Spleen (tissue), 11 donors: ENCODE results near the gene FYN. TPM values are rescaled to one million over a fixed set of nuclear protein-coding genes. Genes with fewer than 3 reads are reported as not detected.

Experiments
- DNase-seq: peaks from one replicate; pipeline ENCODE4 v3.0.0-alpha.2; 2020
- H3K27ac ChIP-seq, 8 donors: fragments of 200-600 bp; sonication (generic) in 7 of 8; 1 replicate in 4 of 8; 2 replicates in 4 of 8; pipeline versions ENCODE4 v1.5.0 to v1.8.0; 2016 to 2021; ENCODE audit warnings: inconsistent platforms in 4 of 8, mild to moderate bottlenecking in 4 of 8, moderate library complexity in 1 of 8
- H3K27me3 ChIP-seq, 7 donors: fragments of 200-600 bp; sonication (generic) in 6 of 7; replicated peaks in 1 of 7; 1 replicate in 4 of 7; 2 replicates in 3 of 7; pipeline versions ENCODE4 v1.5.0 to v1.8.0; 2016 to 2021; ENCODE audit warnings: inconsistent platforms in 3 of 7, mild to moderate bottlenecking in 1 of 7
- H3K36me3 ChIP-seq, 6 donors: fragments of 200-600 bp; sonication (generic) in 5 of 6; 1 replicate in 4 of 6; 2 replicates in 2 of 6; pipeline versions ENCODE4 v1.5.0 to v1.8.0; 2016 to 2021; ENCODE audit warnings: inconsistent platforms in 2 of 6
- H3K4me1 ChIP-seq, 6 donors: fragments of 200-600 bp; sonication (generic) in 5 of 6; 1 replicate in 3 of 6; 2 replicates in 3 of 6; pipeline versions ENCODE4 v1.5.0 to v1.8.0; 2016 to 2021; ENCODE audit warnings: inconsistent platforms in 3 of 6
- H3K4me3 ChIP-seq, 8 donors: fragments of 200-600 bp; sonication (generic) in 7 of 8; 1 replicate in 4 of 8; 2 replicates in 4 of 8; pipeline versions ENCODE4 v1.5.0 to v1.8.0; 2016 to 2021; ENCODE audit warnings: inconsistent platforms in 4 of 8, mild to moderate bottlenecking in 4 of 8, moderate library complexity in 2 of 8
- H3K9me3 ChIP-seq, 8 donors: fragments of 200-600 bp; sonication (generic) in 7 of 8; 1 replicate in 4 of 8; 2 replicates in 4 of 8; pipeline versions ENCODE4 v1.5.0 to v1.8.0; 2016 to 2021; ENCODE audit warnings: inconsistent platforms in 4 of 8
- POLR2A ChIP-seq, 3 donors: fragments of 450-650 bp; IDR thresholded peaks; one replicate each; pipeline ENCODE4 v1.5.1; 2017; ENCODE audit warnings: antibody characterized with exemption in 3 of 3, mild to moderate bottlenecking in 1 of 3
- POLR2AphosphoS5 ChIP-seq, 3 donors: sonication (generic); formaldehyde crosslinking; IDR thresholded peaks; one replicate each; pipeline ENCODE4 v1.5.1; 2017; ENCODE audit warnings: antibody characterized with exemption in 3 of 3
- WGBS, 5 donors: extraction: QIAGEN DNeasy Blood & Tissue Kit in 3 of 5; methylation state at CpG; one replicate each; pipeline versions ENCODE4 v1.1.5 to v1.1.7; 2013 to 2018; 5-methylcytosine and 5-hydroxymethylcytosine counted together
- intact Hi-C: fragments of 100-400 bp; cut with DNase I; formaldehyde crosslinking; loops from one replicate; pipeline ENCODE4 v1.15.0; 2023; ENCODE audit warnings: low total_unique reads
- polyA plus RNA-seq, 3 donors: library from polyadenylated mRNA; stranded (reverse); fragments of 200-250 nt; gene quantifications; one replicate each; pipeline ENCODE4 v1.2.1, GENCODE V29; 2013
- total RNA-seq, 7 donors: library from RNA; depleted of rRNA in 3 of 7; stranded (reverse); fragments of >200 nt in 3 of 7; fragmentation: NEBNext Ultra II Directional in 4 of 7; extraction: Animal tissue kit (Norgen Biotek cat#: 25700) in 4 of 7; gene quantifications; one replicate each; pipeline versions ENCODE4 v1.1.0 to v1.2.1, GENCODE V29; 2016 to 2021
- TF ChIP-seq, protein P1 (sequence below), 11 experiments: fragments of 200-600 bp in 7 of 11; fragments of 450-650 bp in 4 of 11; sonication (generic) in 4 of 11; IDR thresholded peaks in 8 of 11; conservative IDR thresholded peaks in 3 of 11; 1 replicate in 7 of 11; 2 replicates in 4 of 11; pipeline versions ENCODE4 v1.4.0 to v1.8.0; 2016 to 2021; ENCODE audit warnings: antibody characterized with exemption in 11 of 11, inconsistent platforms in 4 of 11, mild to moderate bottlenecking in 1 of 11
- donor health status: healthy with polysubstance abuse.
- donor health status: DM: no; HTN: no; CAD: no; lungs with moderate emphysema.
- donor health status: DM: no; HTN: no; CAD: no.
- donor health status: Bipolar disorder and iron deficiency.
- donor health status: healthy.
- donor health status: DM: no; HTN: no; CAD: no.
- donor health status: DM: yes; HTN: yes; CAD: no.

Gene FYN
- total and polyA plus RNA-seq, 10 donors, result 56.6 to 409 (median 205) TPM

DNA sequence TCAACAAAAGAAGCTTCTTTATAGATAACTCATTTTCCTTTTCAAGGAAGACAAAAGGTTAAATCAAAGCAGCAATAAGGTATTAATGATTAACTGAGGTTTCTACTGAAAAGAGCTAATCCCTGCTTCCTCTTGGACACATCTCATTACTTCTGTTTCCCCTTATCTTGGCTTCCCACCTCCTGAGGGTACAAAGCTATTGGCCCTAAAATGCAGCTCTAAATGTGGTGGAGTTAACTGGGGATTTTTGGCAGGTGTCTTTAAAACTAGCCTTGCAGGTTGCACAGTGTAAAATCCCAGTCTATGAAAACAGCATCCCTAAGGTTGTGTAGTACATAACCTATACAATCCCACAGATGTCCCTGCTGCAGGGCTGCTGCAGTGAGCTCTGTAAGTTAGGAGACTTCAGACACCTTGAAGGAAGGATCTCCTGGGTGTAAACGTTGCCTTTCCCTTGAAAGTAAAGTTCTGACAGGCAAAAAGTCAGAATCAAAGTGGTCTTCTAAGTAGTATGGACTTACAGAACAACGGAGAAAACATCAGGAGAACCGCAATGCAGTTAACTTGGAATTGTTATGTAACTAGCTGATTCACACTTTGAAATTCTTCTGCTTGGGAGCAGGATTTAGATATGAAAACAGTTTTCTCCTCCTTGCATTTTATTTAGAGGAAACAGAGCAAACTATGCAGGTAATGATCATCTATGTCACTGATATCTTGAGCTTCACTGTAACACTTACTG, 195.8 kb downstream of the FYN start:
- H3K4me3 ChIP-seq, result no peak overlapping the region
- no peaks in the 10 kb centered on the region for H3K27me3 ChIP-seq
- no peak for DNase-seq
- no peak for TF ChIP-seq POLR2AphosphoS5 (IDR thresholded peaks at IDR 0.05)
- no peak for TF ChIP-seq POLR2A (IDR thresholded peaks at IDR 0.05)
- TF ChIP-seq, protein P1, sequence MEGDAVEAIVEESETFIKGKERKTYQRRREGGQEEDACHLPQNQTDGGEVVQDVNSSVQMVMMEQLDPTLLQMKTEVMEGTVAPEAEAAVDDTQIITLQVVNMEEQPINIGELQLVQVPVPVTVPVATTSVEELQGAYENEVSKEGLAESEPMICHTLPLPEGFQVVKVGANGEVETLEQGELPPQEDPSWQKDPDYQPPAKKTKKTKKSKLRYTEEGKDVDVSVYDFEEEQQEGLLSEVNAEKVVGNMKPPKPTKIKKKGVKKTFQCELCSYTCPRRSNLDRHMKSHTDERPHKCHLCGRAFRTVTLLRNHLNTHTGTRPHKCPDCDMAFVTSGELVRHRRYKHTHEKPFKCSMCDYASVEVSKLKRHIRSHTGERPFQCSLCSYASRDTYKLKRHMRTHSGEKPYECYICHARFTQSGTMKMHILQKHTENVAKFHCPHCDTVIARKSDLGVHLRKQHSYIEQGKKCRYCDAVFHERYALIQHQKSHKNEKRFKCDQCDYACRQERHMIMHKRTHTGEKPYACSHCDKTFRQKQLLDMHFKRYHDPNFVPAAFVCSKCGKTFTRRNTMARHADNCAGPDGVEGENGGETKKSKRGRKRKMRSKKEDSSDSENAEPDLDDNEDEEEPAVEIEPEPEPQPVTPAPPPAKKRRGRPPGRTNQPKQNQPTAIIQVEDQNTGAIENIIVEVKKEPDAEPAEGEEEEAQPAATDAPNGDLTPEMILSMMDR (IDR thresholded peaks at IDR 0.05 in 8 of 11, conservative IDR thresholded peaks at IDR 0.05 in 3 of 11), result no peak
- intact Hi-C loops, result no loop called here
- no peaks in the 10 kb centered on the region for H3K9me3 ChIP-seq
- H3K27ac ChIP-seq, result no peak overlapping the region
- 57 to 87% (median 78%) methylated on average over 3 of the region's 3 CpGs for WGBS, 5 donors
- H3K4me1 ChIP-seq, result peaks cover 0 to 20% (median 0%) of the 10 kb centered on the region in 6 donors
- peaks cover 0 to 100% (median 33%) of the 10 kb centered on the region in 6 donors for H3K36me3 ChIP-seq

DNA sequence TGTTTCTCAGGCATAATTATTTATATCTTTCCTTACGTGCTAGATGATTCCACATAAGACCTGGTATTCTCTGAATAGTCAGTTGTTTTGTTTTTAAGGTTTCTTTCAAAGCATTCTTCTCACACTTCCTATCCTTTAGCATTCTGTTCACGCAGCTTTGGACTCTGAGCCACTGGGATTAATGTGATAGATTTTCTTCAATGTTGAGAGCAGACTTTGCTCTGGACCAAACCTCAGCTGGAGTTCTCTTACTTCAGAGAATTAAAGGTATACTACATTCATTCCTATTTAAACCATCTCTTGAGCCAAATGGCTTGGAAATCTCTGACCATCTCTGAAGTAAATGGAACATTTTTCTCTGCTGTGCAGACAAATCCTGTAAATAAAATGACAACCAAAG, 196.9 kb downstream of the FYN start:
- no peaks in the 10 kb centered on the region for H3K9me3 ChIP-seq
- H3K36me3 ChIP-seq, result peaks cover 0 to 100% (median 41%) of the 10 kb centered on the region in 6 donors
- no peak for DNase-seq

DNA sequence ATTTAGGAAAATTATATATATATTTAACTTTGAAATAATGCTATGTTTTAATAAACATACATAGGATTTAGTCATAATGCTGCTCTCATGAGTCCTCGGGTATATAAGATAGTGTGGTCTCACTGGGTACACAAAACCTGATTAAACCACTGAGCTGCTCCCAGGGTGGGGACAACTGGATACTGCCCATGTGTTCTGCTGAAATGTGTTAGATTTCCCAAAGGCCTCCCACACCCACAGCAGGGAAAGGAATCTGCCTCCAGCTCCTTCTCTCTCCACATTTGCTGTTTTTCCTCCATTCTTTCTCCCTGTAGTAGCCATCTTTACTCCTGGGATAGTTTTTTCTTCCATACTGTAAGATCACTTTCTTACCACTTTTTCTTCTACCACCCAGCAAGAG, 198.4 kb downstream of the FYN start:
- intact Hi-C loops, result no loop called here
- Histone ChIP-seq H3K9me3 (no peaks in the 10 kb centered on the region), H3K4me3 (no peak overlapping the region), H3K4me1 (no peaks in the 10 kb centered on the region), H3K36me3 (peaks cover 0 to 100% (median 49%) of the 10 kb centered on the region in 6 donors), H3K27me3 (no peaks in the 10 kb centered on the region), H3K27ac (no peak overlapping the region)
- DNase-seq, result no peak
- TF ChIP-seq POLR2A (IDR thresholded peaks at IDR 0.05), result no peak
- no peak for TF ChIP-seq POLR2AphosphoS5 (IDR thresholded peaks at IDR 0.05)
- TF ChIP-seq, protein P1 (IDR thresholded peaks at IDR 0.05 in 8 of 11, conservative IDR thresholded peaks at IDR 0.05 in 3 of 11), result no peak
- 92 to 100% (median 94%) methylated on average over 1 of the region's 1 CpG for WGBS, 5 donors

More for the DNA sequence above, 196.9 kb downstream of the FYN start:
- no peak overlapping the region for H3K4me3 ChIP-seq
- H3K27me3 ChIP-seq, result no peaks in the 10 kb centered on the region
- peaks cover 0 to 9% (median 0%) of the 10 kb centered on the region in 6 donors for H3K4me1 ChIP-seq
- TF ChIP-seq POLR2AphosphoS5 (IDR thresholded peaks at IDR 0.05), result no peak
- TF ChIP-seq, protein P1 (IDR thresholded peaks at IDR 0.05 in 8 of 11, conservative IDR thresholded peaks at IDR 0.05 in 3 of 11), result no peak
- TF ChIP-seq POLR2A (IDR thresholded peaks at IDR 0.05), result no peak
- WGBS, 5 donors, result 93 to 96% (median 95%) methylated on average over 2 of the region's 2 CpGs
- intact Hi-C loops, result no loop called here
- no peak overlapping the region for H3K27ac ChIP-seq

DNA sequence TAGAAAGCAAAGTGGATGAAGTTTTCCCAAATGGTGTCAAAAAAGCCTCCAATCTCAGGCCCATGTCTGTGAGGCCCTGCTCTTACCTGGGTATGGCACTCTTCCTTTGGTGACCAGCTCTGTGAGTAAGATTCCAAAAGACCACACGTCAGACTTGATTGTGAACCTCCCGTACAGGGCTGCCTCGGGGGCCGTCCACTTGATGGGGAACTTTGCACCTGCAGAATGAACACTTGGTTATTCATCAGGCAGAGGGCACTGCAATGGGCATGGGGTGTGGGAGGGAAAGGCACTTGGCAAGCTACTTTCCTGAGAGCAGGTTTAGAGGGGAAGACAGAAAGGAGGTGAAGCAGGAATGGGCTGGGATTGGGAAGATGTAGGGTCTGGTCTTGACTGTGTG, 198.8 kb downstream of the FYN start:
- 94 to 97% (median 96%) methylated on average over 4 of the region's 4 CpGs for WGBS, 5 donors
- intact Hi-C loops, result no loop called here
- peaks cover 0 to 100% (median 49%) of the 10 kb centered on the region in 6 donors for H3K36me3 ChIP-seq
- no peak overlapping the region for H3K27ac ChIP-seq
- TF ChIP-seq POLR2A (IDR thresholded peaks at IDR 0.05), result no peak
- TF ChIP-seq POLR2AphosphoS5 (IDR thresholded peaks at IDR 0.05), result no peak
- TF ChIP-seq, protein P1 (IDR thresholded peaks at IDR 0.05 in 8 of 11, conservative IDR thresholded peaks at IDR 0.05 in 3 of 11), result no peak
- H3K9me3 ChIP-seq, result no peaks in the 10 kb centered on the region
- H3K4me3 ChIP-seq, result no peak overlapping the region
- no peak for DNase-seq
- no peaks in the 10 kb centered on the region for H3K4me1 ChIP-seq
- H3K27me3 ChIP-seq, result no peaks in the 10 kb centered on the region
